Fibroblast of pulmonary artery (primary cell): ENCODE results near the gene AHI1.

ENCODE experiments used
- DNase-seq: peaks from one replicate; pipeline ENCODE4 v3.0.0-alpha.2; 2010; ENCODE audit warnings: low read depth
- H3K4me3 ChIP-seq: replicated peaks from 2 replicates; pipeline ENCODE4 v1.5.1; 2011; ENCODE audit warnings: low read depth, mild to moderate bottlenecking, control low read depth, low read length, moderate library complexity
- CTCF ChIP-seq: IDR thresholded peaks from 2 replicates; pipeline ENCODE4 v1.5.1; 2011; ENCODE audit warnings: mild to moderate bottlenecking, control low read depth, low read length, inconsistent platforms; ENCODE audit errors: missing control alignments

AHI1 gene

DNA sequence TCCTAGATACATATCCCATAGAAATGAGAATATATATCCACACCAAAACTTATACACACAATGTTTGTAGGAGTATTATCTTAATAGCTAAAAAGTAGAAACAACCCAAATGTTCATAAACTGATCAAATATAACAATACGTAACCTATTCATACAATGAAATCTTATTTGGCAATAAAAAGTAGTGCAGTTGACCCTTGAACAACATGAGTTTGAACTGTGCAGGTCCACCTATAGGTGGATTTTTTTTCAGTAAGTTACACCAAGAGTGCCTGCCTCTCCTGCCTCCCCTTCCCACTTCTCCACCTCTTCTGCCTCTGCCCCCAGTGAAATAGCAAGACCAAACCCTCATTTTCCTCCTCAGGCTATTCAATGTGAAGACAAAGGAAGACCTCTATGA, 95.2 kb downstream of the AHI1 start:
- no peak for TF ChIP-seq CTCF
- no peak overlapping the region for H3K4me3 ChIP-seq
- no peak for DNase-seq

GRCh38 chr6:135397172-135397952, 100.2 kb downstream of the AHI1 start:
- no peak for DNase-seq
- TF ChIP-seq CTCF, result no peak
- no peak overlapping the region for H3K4me3 ChIP-seq

GRCh38 chr6:135395136-135395535, 102.4 kb downstream of the AHI1 start:
- no peak overlapping the region for H3K4me3 ChIP-seq
- no peak for TF ChIP-seq CTCF
- no peak for DNase-seq

GRCh38 chr6:135393289-135393688, 104.3 kb downstream of the AHI1 start:
- no peak for TF ChIP-seq CTCF
- peak; percentile 55 for DNase-seq
- no peak overlapping the region for H3K4me3 ChIP-seq

DNA sequence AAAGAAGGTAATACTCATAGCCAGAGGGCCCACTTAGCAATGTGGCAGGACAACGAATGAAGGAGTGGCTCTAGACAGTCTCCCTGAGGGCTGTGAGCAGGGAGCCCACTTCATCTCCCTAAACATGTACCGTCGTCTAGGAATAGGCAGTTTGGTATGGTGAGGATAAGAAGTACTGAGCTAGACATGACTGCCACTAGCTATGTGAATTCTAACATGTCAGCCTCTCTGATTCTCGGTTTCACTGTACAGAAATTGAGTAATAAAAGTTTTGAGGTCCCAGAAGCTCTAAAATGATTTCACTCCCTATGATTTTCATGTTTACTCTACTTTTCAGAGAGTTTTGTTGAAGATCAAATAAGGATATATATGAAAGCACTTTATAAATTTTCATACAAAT, 107.1 kb downstream of the AHI1 start:
- DNase-seq, result no peak
- H3K4me3 ChIP-seq, result no peak overlapping the region
- no peak for TF ChIP-seq CTCF

DNA sequence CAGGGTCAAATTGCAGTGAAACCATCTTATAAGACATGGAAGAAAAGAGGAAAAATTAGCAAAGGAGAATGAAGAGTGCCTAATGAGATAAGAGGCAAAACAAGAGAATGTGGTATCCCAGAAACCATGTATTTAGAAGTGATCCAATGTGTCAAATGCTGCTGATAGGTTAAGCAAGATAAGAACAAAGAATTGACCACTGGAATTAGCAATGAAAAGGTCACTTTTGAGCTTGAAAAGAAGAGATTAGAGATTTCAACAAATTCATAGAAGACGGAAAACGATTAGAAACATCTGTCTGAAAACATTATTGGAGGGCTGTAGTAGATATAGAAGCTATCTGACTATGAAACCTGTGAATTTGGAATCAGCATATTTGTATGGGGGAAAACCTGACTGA, 112.2 kb downstream of the AHI1 start:
- no peak for TF ChIP-seq CTCF
- DNase-seq, result no peak
- H3K4me3 ChIP-seq, result no peak overlapping the region

- no peak for DNase-seq
- TF ChIP-seq CTCF, result no peak
- no peak overlapping the region for H3K4me3 ChIP-seq
Observed at GRCh38 chr6:135383766-135384165, 113.8 kb downstream of the AHI1 start.
